HCT116 (cell line): Measurements from ENCODE around the gene CREBBP.

Experiments used
- CTCF ChIP-seq, 3 experiments: fragments of 200-600 bp in 1 of 3; sonication (generic) in 1 of 3; IDR thresholded peaks in 2 of 3; conservative IDR thresholded peaks in 1 of 3; 2 replicates each; pipeline ENCODE4 v1.5.1; 2012 to 2017; ENCODE audit warnings: low read depth in 2 of 3, low read length in 2 of 3, antibody characterized with exemption in 1 of 3, borderline replicate concordance in 1 of 3, control low read depth in 1 of 3, mild to moderate bottlenecking in 1 of 3, mixed read lengths in 1 of 3, mixed run types in 1 of 3, moderate library complexity in 1 of 3; ENCODE audit not compliant: insufficient read depth in 1 of 3
- ELF1 ChIP-seq: IDR thresholded peaks from 2 replicates; pipeline ENCODE4 v1.6.1; 2012; ENCODE audit warnings: low read depth, borderline replicate concordance
- EZH2 ChIP-seq: fragments of 200-600 bp; sonication (generic); IDR thresholded peaks from 2 replicates; pipeline ENCODE4 v1.6.1; 2017; ENCODE audit warnings: antibody characterized with exemption, mixed run types
- EZH2phosphoT487 ChIP-seq: fragments of 200-600 bp; IDR thresholded peaks from 2 replicates; pipeline ENCODE4 v1.6.1; 2018; ENCODE audit warnings: antibody characterized with exemption, borderline replicate concordance
- JUND ChIP-seq: IDR thresholded peaks from 2 replicates; pipeline ENCODE4 v1.6.1; 2012
- MAX ChIP-seq: IDR thresholded peaks from 2 replicates; pipeline ENCODE4 v1.6.1; 2012
- POLR2A ChIP-seq: IDR thresholded peaks from 2 replicates; pipeline ENCODE4 v1.7.0; 2011; ENCODE audit warnings: borderline replicate concordance; ENCODE audit not compliant: insufficient read depth, insufficient read length; ENCODE audit errors: extremely low read depth
- POLR2AphosphoS5 ChIP-seq: IDR thresholded peaks from 2 replicates; pipeline ENCODE4 v1.6.1; 2011; ENCODE audit warnings: mild to moderate bottlenecking, low read depth, low read length, moderate library complexity
- RAD21 ChIP-seq: IDR thresholded peaks from 2 replicates; pipeline ENCODE4 v1.6.1; 2012; ENCODE audit warnings: low read depth, mild to moderate bottlenecking
- REST ChIP-seq: IDR thresholded peaks from 2 replicates; pipeline ENCODE4 v1.6.1; 2012; ENCODE audit warnings: low read depth
- SRF ChIP-seq: IDR thresholded peaks from 2 replicates; pipeline ENCODE4 v1.6.1; 2012; ENCODE audit warnings: low read depth
- TCF7L2 ChIP-seq: IDR thresholded peaks from 2 replicates; pipeline ENCODE4 v1.7.0; 2011; ENCODE audit warnings: borderline replicate concordance, inconsistent platforms; ENCODE audit not compliant: insufficient read depth, insufficient read length; ENCODE audit errors: extremely low read depth
- YY1 ChIP-seq: IDR thresholded peaks from 2 replicates; pipeline ENCODE4 v1.6.1; 2011; ENCODE audit warnings: low read length, low read depth, moderate library complexity, mild to moderate bottlenecking; ENCODE audit not compliant: insufficient replicate concordance; ENCODE audit errors: extremely low read depth
- ZNF274 ChIP-seq: fragments of 200-500 bp; sonication (Bioruptor generic); IDR thresholded peaks from 2 replicates; pipeline ENCODE4 v1.6.1; 2014; ENCODE audit warnings: mild to moderate bottlenecking, low read depth, low read length, inconsistent platforms

- no peak for TF ChIP-seq CTCF (IDR thresholded peaks at IDR 0.05 in 2 of 3, conservative IDR thresholded peaks at IDR 0.05 in 1 of 3; ENCODE audit: borderline replicate concordance in 1 of 3, insufficient read depth in 1 of 3, low read depth in 2 of 3, low read length in 2 of 3)
- no peak for TF ChIP-seq POLR2A
- no peak for TF ChIP-seq POLR2AphosphoS5
- TF ChIP-seq ELF1: no peak
- TF ChIP-seq JUND: no peak
- TF ChIP-seq EZH2phosphoT487: no peak
- TF ChIP-seq EZH2: no peak
- TF ChIP-seq YY1: no peak
- TF ChIP-seq RAD21: no peak
- TF ChIP-seq TCF7L2: no peak
- no peak for TF ChIP-seq ZNF274
- no peak for TF ChIP-seq SRF
- no peak for TF ChIP-seq MAX
- TF ChIP-seq REST: no peak
Observed at GRCh38 chr16:3738541-3738940, 142.0 kb downstream of the CREBBP start.
